Bone marrow (tissue), 2 donors: ENCODE results near the gene LTK.

ENCODE experiments used
- DNase-seq, 2 donors: peaks; one replicate each; lab custom pipeline; 2025; lab: John Stamatoyannopoulos, UW

The LTK gene

GRCh38 chr15:41530363-41530956, 16.8 kb upstream of the LTK start:
- DNase-seq = peak in 1 of 2 donors; percentile 11

GRCh38 chr15:41523097-41523496, 9.5 kb upstream of the LTK start:
- DNase-seq = no peak

- DNase-seq = no peak
These were observed 8.0 kb upstream of the LTK start for GRCh38 chr15:41521614-41522013.

GRCh38 chr15:41520636-41521035, 7.0 kb upstream of the LTK start:
- DNase-seq = no peak

- DNase-seq = no peak
These were observed 4.3 kb upstream of the LTK start for GRCh38 chr15:41517895-41518449.

- no peak for DNase-seq
These were observed 604 bp downstream of the LTK start for GRCh38 chr15:41512940-41513505.

- no peak for DNase-seq
These were observed 1.1 kb downstream of the LTK start for GRCh38 chr15:41512512-41512939.

GRCh38 chr15:41511899-41512369, 1.7 kb downstream of the LTK start:
- no peak for DNase-seq

- DNase-seq = no peak
These were observed 2.2 kb downstream of the LTK start for GRCh38 chr15:41511331-41511898.

GRCh38 chr15:41510728-41511127, 2.9 kb downstream of the LTK start:
- no peak for DNase-seq

- no peak for DNase-seq
These were observed 5.8 kb downstream of the LTK start for GRCh38 chr15:41507820-41508290.

- no peak for DNase-seq
These were observed 6.8 kb downstream of the LTK start for GRCh38 chr15:41506796-41507341.

GRCh38 chr15:41505776-41506175, 7.9 kb downstream of the LTK start:
- no peak for DNase-seq

- no peak for DNase-seq
These were observed 8.7 kb downstream of the LTK start for GRCh38 chr15:41504751-41505492.

- DNase-seq = no peak
These were observed 10.0 kb downstream of the LTK start for GRCh38 chr15:41503669-41504010.

- no peak for DNase-seq
These were observed 10.6 kb downstream of the LTK start for GRCh38 chr15:41502795-41503668.

GRCh38 chr15:41501931-41502794, 11.5 kb downstream of the LTK start:
- DNase-seq = no peak

GRCh38 chr15:41501191-41501917, 12.3 kb downstream of the LTK start:
- peak; percentile 8 to 17 for DNase-seq

GRCh38 chr15:41499109-41499851, 14.3 kb downstream of the LTK start:
- DNase-seq = no peak
